ENCODE measurements around the gene KIF13A.

- no peak for TF ChIP-seq CTCF (IDR thresholded peaks at IDR 0.05)
- TF ChIP-seq POLR2A (IDR thresholded peaks at IDR 0.05): no peak
These were observed 38.7 kb downstream of the KIF13A start for GRCh38 chr6:17948725-17949124.
